Loucy (cell line): ENCODE data around the gene FSTL5.

Source experiments
- H2AFZ ChIP-seq: fragments of 200-600 bp; sonication (generic); 2 replicates; pipeline ENCODE4 v1.6.0; 2016; ENCODE audit warnings: antibody characterized with exemption, mild to moderate bottlenecking, low read length, moderate library complexity
- H3F3A ChIP-seq: fragments of 200-600 bp; 2 replicates; pipeline ENCODE4 v1.6.0; 2016; ENCODE audit warnings: antibody characterized with exemption, low read depth, mild to moderate bottlenecking
- H3K27me3 ChIP-seq: fragments of 200-600 bp; sonication (generic); 2 replicates; pipeline ENCODE4 v1.6.1; 2014; ENCODE audit warnings: low read length, mild to moderate bottlenecking; ENCODE audit not compliant: insufficient read depth, poor library complexity, severe bottlenecking
- H3K36me3 ChIP-seq: fragments of 200-600 bp; sonication (generic); 2 replicates; pipeline ENCODE4 v1.6.1; 2016; ENCODE audit warnings: low read length; ENCODE audit not compliant: insufficient read depth
- H3K4me1 ChIP-seq: fragments of 200-600 bp; sonication (generic); 2 replicates; pipeline ENCODE4 v1.5.1; 2014; ENCODE audit warnings: low read length, mild to moderate bottlenecking; ENCODE audit not compliant: insufficient read depth, poor library complexity, severe bottlenecking
- H3K4me2 ChIP-seq: fragments of 200-600 bp; sonication (generic); 2 replicates; pipeline ENCODE4 v1.6.0; 2014; ENCODE audit warnings: antibody characterized with exemption, low read length, low read depth, mild to moderate bottlenecking; ENCODE audit not compliant: poor library complexity, severe bottlenecking
- H3K4me3 ChIP-seq: fragments of 200-600 bp; sonication (generic); 2 replicates; pipeline ENCODE4 v1.5.1; 2014; ENCODE audit warnings: low read length, mild to moderate bottlenecking, mixed read lengths; ENCODE audit not compliant: poor library complexity, severe bottlenecking
- H3K79me2 ChIP-seq: fragments of 200-600 bp; sonication (generic); 2 replicates; pipeline ENCODE4 v1.6.1; 2014; ENCODE audit warnings: low read length; ENCODE audit not compliant: insufficient read depth
- H3K9ac ChIP-seq: fragments of 200-600 bp; sonication (generic); 2 replicates; pipeline ENCODE4 v1.6.0; 2014; ENCODE audit warnings: mild to moderate bottlenecking, low read depth, low read length, moderate library complexity; ENCODE audit not compliant: poor library complexity, severe bottlenecking
- H3K9me2 ChIP-seq: fragments of 200-600 bp; sonication (generic); replicated peaks from 2 replicates; pipeline ENCODE4 v1.6.1; 2016; ENCODE audit warnings: low read depth, low read length, mixed read lengths
- H3K9me3 ChIP-seq: fragments of 200-600 bp; sonication (generic); 2 replicates; pipeline ENCODE4 v1.6.1; 2014; ENCODE audit warnings: mild to moderate bottlenecking, antibody characterized with exemption, low read length, low read depth; ENCODE audit not compliant: insufficient read depth
- H4K20me1 ChIP-seq: fragments of 200-600 bp; sonication (generic); 2 replicates; pipeline ENCODE4 v1.6.0; 2014; ENCODE audit warnings: antibody characterized with exemption, low read length, mild to moderate bottlenecking; ENCODE audit not compliant: insufficient read depth, poor library complexity, severe bottlenecking
- EZH2phosphoT487 ChIP-seq: fragments of 200-600 bp; IDR thresholded peaks from 2 replicates; pipeline ENCODE4 v1.6.1; 2018; ENCODE audit warnings: antibody characterized with exemption, mild to moderate bottlenecking, moderate library complexity, borderline replicate concordance
- TF ChIP-seq, protein P1 (sequence below): fragments of 200-600 bp; sonication (generic); conservative IDR thresholded peaks from 2 replicates; pipeline ENCODE4 v1.5.1; 2014; ENCODE audit warnings: mild to moderate bottlenecking, antibody characterized with exemption, low read length

FSTL5 gene

GRCh38 chr4:161892951-161893350 is 270.8 kb downstream of the FSTL5 start:
- no peaks in the 10 kb centered on the region for H3K79me2 ChIP-seq
- H3K9me2 ChIP-seq: no peaks in the 10 kb centered on the region
- H3K36me3 ChIP-seq: no peaks in the 10 kb centered on the region
- no peaks in the 10 kb centered on the region for H4K20me1 ChIP-seq
- TF ChIP-seq, protein P1, sequence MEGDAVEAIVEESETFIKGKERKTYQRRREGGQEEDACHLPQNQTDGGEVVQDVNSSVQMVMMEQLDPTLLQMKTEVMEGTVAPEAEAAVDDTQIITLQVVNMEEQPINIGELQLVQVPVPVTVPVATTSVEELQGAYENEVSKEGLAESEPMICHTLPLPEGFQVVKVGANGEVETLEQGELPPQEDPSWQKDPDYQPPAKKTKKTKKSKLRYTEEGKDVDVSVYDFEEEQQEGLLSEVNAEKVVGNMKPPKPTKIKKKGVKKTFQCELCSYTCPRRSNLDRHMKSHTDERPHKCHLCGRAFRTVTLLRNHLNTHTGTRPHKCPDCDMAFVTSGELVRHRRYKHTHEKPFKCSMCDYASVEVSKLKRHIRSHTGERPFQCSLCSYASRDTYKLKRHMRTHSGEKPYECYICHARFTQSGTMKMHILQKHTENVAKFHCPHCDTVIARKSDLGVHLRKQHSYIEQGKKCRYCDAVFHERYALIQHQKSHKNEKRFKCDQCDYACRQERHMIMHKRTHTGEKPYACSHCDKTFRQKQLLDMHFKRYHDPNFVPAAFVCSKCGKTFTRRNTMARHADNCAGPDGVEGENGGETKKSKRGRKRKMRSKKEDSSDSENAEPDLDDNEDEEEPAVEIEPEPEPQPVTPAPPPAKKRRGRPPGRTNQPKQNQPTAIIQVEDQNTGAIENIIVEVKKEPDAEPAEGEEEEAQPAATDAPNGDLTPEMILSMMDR: no peak
- TF ChIP-seq EZH2phosphoT487: no peak
- H3K4me2 ChIP-seq: no peak overlapping the region
- no peaks in the 10 kb centered on the region for H3K27me3 ChIP-seq
- H3F3A ChIP-seq: no peaks in the 10 kb centered on the region
- H3K4me3 ChIP-seq: no peak overlapping the region
- no peak overlapping the region for H2AFZ ChIP-seq
- H3K9me3 ChIP-seq: no peaks in the 10 kb centered on the region
- H3K9ac ChIP-seq: no peak overlapping the region
- H3K4me1 ChIP-seq: no peaks in the 10 kb centered on the region

GRCh38 chr4:161883157-161883556 is 280.6 kb downstream of the FSTL5 start:
- H3K4me2 ChIP-seq: no peak overlapping the region
- no peaks in the 10 kb centered on the region for H3K9me2 ChIP-seq
- H3K79me2 ChIP-seq: no peaks in the 10 kb centered on the region
- H3F3A ChIP-seq: no peaks in the 10 kb centered on the region
- H3K27me3 ChIP-seq: no peaks in the 10 kb centered on the region
- no peak overlapping the region for H3K4me3 ChIP-seq
- TF ChIP-seq, protein P1: no peak
- no peak for TF ChIP-seq EZH2phosphoT487
- H3K4me1 ChIP-seq: no peaks in the 10 kb centered on the region
- H3K36me3 ChIP-seq: no peaks in the 10 kb centered on the region
- H2AFZ ChIP-seq: no peak overlapping the region
- no peaks in the 10 kb centered on the region for H4K20me1 ChIP-seq
- no peaks in the 10 kb centered on the region for H3K9me3 ChIP-seq
- no peak overlapping the region for H3K9ac ChIP-seq

DNA sequence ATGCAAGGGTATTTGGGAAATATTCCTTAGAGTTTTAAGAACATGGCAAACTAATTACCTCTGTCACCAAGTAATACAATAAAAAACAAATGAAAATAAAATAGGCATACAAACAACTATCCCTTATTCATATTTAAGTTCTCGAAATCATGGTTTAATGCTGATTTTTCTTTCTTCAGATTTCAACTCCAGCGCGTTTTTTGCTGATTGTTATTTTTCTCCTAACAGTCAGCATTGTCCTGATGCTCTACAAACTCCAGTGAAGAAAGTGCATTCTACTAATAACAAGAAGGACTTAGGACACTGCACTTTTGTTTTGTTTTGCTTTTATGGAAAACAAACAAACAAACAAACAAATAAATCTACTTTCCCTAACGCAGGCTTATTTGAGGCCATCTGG is 282.4 kb downstream of the FSTL5 start:
- Histone ChIP-seq H3K4me1 (no peaks in the 10 kb centered on the region), H3K9ac (no peak overlapping the region), H3K79me2 (no peaks in the 10 kb centered on the region), H3K9me3 (no peaks in the 10 kb centered on the region), H3K9me2 (no peaks in the 10 kb centered on the region), H3F3A (no peaks in the 10 kb centered on the region), H3K27me3 (no peaks in the 10 kb centered on the region), H4K20me1 (no peaks in the 10 kb centered on the region), H3K36me3 (no peaks in the 10 kb centered on the region), H3K4me2 (no peak overlapping the region), H2AFZ (no peak overlapping the region), H3K4me3 (no peak overlapping the region)
- TF ChIP-seq, protein P1: no peak
- no peak for TF ChIP-seq EZH2phosphoT487
